COLO668 (cell line): Measurements from ENCODE around the gene SIRT7.
"Not testable (repeated sequence)": the region's sequence is repeated elsewhere in the genome, so short reads cannot be mapped to it uniquely, and the experiment has no call there.

Experiments used
- DNase-seq: peaks from one replicate; lab custom pipeline; 2025; ENCODE audit not compliant: unreplicated experiment; lab: John Stamatoyannopoulos, UW

SIRT7 gene

GRCh38 chr17:81921996-81922565, 4.1 kb upstream of the SIRT7 start:
- no peak for DNase-seq

GRCh38 chr17:81921537-81921862, 3.5 kb upstream of the SIRT7 start:
- no peak for DNase-seq

GRCh38 chr17:81920612-81921536, 2.9 kb upstream of the SIRT7 start:
- no peak for DNase-seq

GRCh38 chr17:81918832-81919545, 1.0 kb upstream of the SIRT7 start:
- no peak for DNase-seq

GRCh38 chr17:81918333-81918669, 325 bp upstream of the SIRT7 start:
- not testable (repeated sequence) for DNase-seq

GRCh38 chr17:81916234-81917001, 1.6 kb downstream of the SIRT7 start:
- DNase-seq: no peak

GRCh38 chr17:81915331-81915730, 2.6 kb downstream of the SIRT7 start:
- no peak for DNase-seq

- DNase-seq: no peak
These were observed 3.7 kb downstream of the SIRT7 start for GRCh38 chr17:81914103-81914850.

- DNase-seq: no peak
These were observed 4.4 kb downstream of the SIRT7 start for GRCh38 chr17:81913394-81914102.

GRCh38 chr17:81912441-81913309, 5.3 kb downstream of the SIRT7 start:
- DNase-seq: peak; percentile 63

GRCh38 chr17:81911969-81912368, 6.0 kb downstream of the SIRT7 start:
- DNase-seq: no peak

GRCh38 chr17:81911277-81911961, 6.6 kb downstream of the SIRT7 start, which contains the start of gene PCYT2:
TSS of gene PCYT2 (minus strand) at chr17:81911399. CDS start at chr17:81911355, 44 bp downstream.
- DNase-seq: peak; percentile 93

- DNase-seq: peak; percentile 38
These were observed 7.1 kb downstream of the SIRT7 start for GRCh38 chr17:81910840-81911276.

GRCh38 chr17:81909966-81910839, 7.8 kb downstream of the SIRT7 start:
- peak; percentile 21 for DNase-seq

GRCh38 chr17:81909231-81909630, 8.7 kb downstream of the SIRT7 start:
- DNase-seq: no peak

- DNase-seq: no peak
These were observed 9.2 kb downstream of the SIRT7 start for GRCh38 chr17:81908793-81909192.
